Measurements from ENCODE around the gene CFAP126.

Gene CFAP126

GRCh38 chr1:161379071-161379470 is 11.4 kb upstream of the CFAP126 start:
- H3K9ac ChIP-seq (ENCODE audit: low read depth, low read length): no peak overlapping the region
- no peak overlapping the region for H3K4me3 ChIP-seq (ENCODE audit: low read depth, low read length)
- H3K9me3 ChIP-seq (ENCODE audit: control insufficient read depth, insufficient read depth, low read length): no peaks in the 10 kb centered on the region
- H3K4me1 ChIP-seq (ENCODE audit: control insufficient read depth, insufficient read depth, low read length): no peaks in the 10 kb centered on the region
- H3K27ac ChIP-seq (ENCODE audit: low read depth, low read length): no peak overlapping the region
- H3K27me3 ChIP-seq (ENCODE audit: control insufficient read depth, insufficient read depth, low read length): no peaks in the 10 kb centered on the region
- H3K36me3 ChIP-seq (ENCODE audit: control insufficient read depth, insufficient read depth, low read length): no peaks in the 10 kb centered on the region

GRCh38 chr1:161378014-161378413 is 10.3 kb upstream of the CFAP126 start:
- Histone ChIP-seq H3K9me3 (ENCODE audit: control insufficient read depth, insufficient read depth, low read length) (no peaks in the 10 kb centered on the region), H3K9ac (ENCODE audit: low read depth, low read length) (no peak overlapping the region), H3K27ac (ENCODE audit: low read depth, low read length) (no peak overlapping the region), H3K4me3 (ENCODE audit: low read depth, low read length) (no peak overlapping the region), H3K36me3 (ENCODE audit: control insufficient read depth, insufficient read depth, low read length) (no peaks in the 10 kb centered on the region), H3K27me3 (ENCODE audit: control insufficient read depth, insufficient read depth, low read length) (no peaks in the 10 kb centered on the region), H3K4me1 (ENCODE audit: control insufficient read depth, insufficient read depth, low read length) (no peaks in the 10 kb centered on the region)

GRCh38 chr1:161374373-161374772 is 6.7 kb upstream of the CFAP126 start:
- H3K4me1 ChIP-seq (ENCODE audit: control insufficient read depth, insufficient read depth, low read length): no peaks in the 10 kb centered on the region
- no peak overlapping the region for H3K27ac ChIP-seq (ENCODE audit: low read depth, low read length)
- no peaks in the 10 kb centered on the region for H3K9me3 ChIP-seq (ENCODE audit: control insufficient read depth, insufficient read depth, low read length)
- H3K4me3 ChIP-seq (ENCODE audit: low read depth, low read length): no peak overlapping the region
- no peaks in the 10 kb centered on the region for H3K27me3 ChIP-seq (ENCODE audit: control insufficient read depth, insufficient read depth, low read length)
- H3K9ac ChIP-seq (ENCODE audit: low read depth, low read length): no peak overlapping the region
- no peaks in the 10 kb centered on the region for H3K36me3 ChIP-seq (ENCODE audit: control insufficient read depth, insufficient read depth, low read length)

- no peaks in the 10 kb centered on the region for H3K9me3 ChIP-seq (ENCODE audit: control insufficient read depth, insufficient read depth, low read length)
- H3K27me3 ChIP-seq (ENCODE audit: control insufficient read depth, insufficient read depth, low read length): no peaks in the 10 kb centered on the region
- H3K36me3 ChIP-seq (ENCODE audit: control insufficient read depth, insufficient read depth, low read length): no peaks in the 10 kb centered on the region
- H3K9ac ChIP-seq (ENCODE audit: low read depth, low read length): no peak overlapping the region
- H3K27ac ChIP-seq (ENCODE audit: low read depth, low read length): no peak overlapping the region
- no peaks in the 10 kb centered on the region for H3K4me1 ChIP-seq (ENCODE audit: control insufficient read depth, insufficient read depth, low read length)
- no peak overlapping the region for H3K4me3 ChIP-seq (ENCODE audit: low read depth, low read length)
These were observed 5.8 kb upstream of the CFAP126 start for GRCh38 chr1:161373442-161373841.

GRCh38 chr1:161365207-161365606 is 2.5 kb downstream of the CFAP126 start:
- H3K27ac ChIP-seq (ENCODE audit: low read depth, low read length): no peak overlapping the region
- H3K9me3 ChIP-seq (ENCODE audit: control insufficient read depth, insufficient read depth, low read length): no peaks in the 10 kb centered on the region
- H3K36me3 ChIP-seq (ENCODE audit: control insufficient read depth, insufficient read depth, low read length): peaks cover 41% of the 10 kb centered on the region
- H3K4me1 ChIP-seq (ENCODE audit: control insufficient read depth, insufficient read depth, low read length): peaks cover 7% of the 10 kb centered on the region
- no peaks in the 10 kb centered on the region for H3K27me3 ChIP-seq (ENCODE audit: control insufficient read depth, insufficient read depth, low read length)
- H3K4me3 ChIP-seq (ENCODE audit: low read depth, low read length): no peak overlapping the region
- no peak overlapping the region for H3K9ac ChIP-seq (ENCODE audit: low read depth, low read length)

GRCh38 chr1:161364332-161364731 is 3.3 kb downstream of the CFAP126 start:
- Histone ChIP-seq H3K36me3 (ENCODE audit: control insufficient read depth, insufficient read depth, low read length) (peaks cover 45% of the 10 kb centered on the region), H3K27ac (ENCODE audit: low read depth, low read length) (no peak overlapping the region), H3K9me3 (ENCODE audit: control insufficient read depth, insufficient read depth, low read length) (no peaks in the 10 kb centered on the region), H3K9ac (ENCODE audit: low read depth, low read length) (no peak overlapping the region), H3K27me3 (ENCODE audit: control insufficient read depth, insufficient read depth, low read length) (no peaks in the 10 kb centered on the region), H3K4me3 (ENCODE audit: low read depth, low read length) (no peak overlapping the region), H3K4me1 (ENCODE audit: control insufficient read depth, insufficient read depth, low read length) (peaks cover 7% of the 10 kb centered on the region)

GRCh38 chr1:161359291-161359690 is 8.4 kb downstream of the CFAP126 start:
- Histone ChIP-seq H3K9ac (ENCODE audit: low read depth, low read length) (no peak overlapping the region), H3K36me3 (ENCODE audit: control insufficient read depth, insufficient read depth, low read length) (peaks cover 23% of the 10 kb centered on the region), H3K4me3 (ENCODE audit: low read depth, low read length) (no peak overlapping the region), H3K27me3 (ENCODE audit: control insufficient read depth, insufficient read depth, low read length) (no peaks in the 10 kb centered on the region), H3K9me3 (ENCODE audit: control insufficient read depth, insufficient read depth, low read length) (no peaks in the 10 kb centered on the region), H3K27ac (ENCODE audit: low read depth, low read length) (no peak overlapping the region), H3K4me1 (ENCODE audit: control insufficient read depth, insufficient read depth, low read length) (no peaks in the 10 kb centered on the region)

- H3K4me3 ChIP-seq (ENCODE audit: low read depth, low read length): no peak overlapping the region
- no peaks in the 10 kb centered on the region for H3K4me1 ChIP-seq (ENCODE audit: control insufficient read depth, insufficient read depth, low read length)
- H3K9me3 ChIP-seq (ENCODE audit: control insufficient read depth, insufficient read depth, low read length): no peaks in the 10 kb centered on the region
- H3K9ac ChIP-seq (ENCODE audit: low read depth, low read length): no peak overlapping the region
- peaks cover 19% of the 10 kb centered on the region for H3K36me3 ChIP-seq (ENCODE audit: control insufficient read depth, insufficient read depth, low read length)
- H3K27me3 ChIP-seq (ENCODE audit: control insufficient read depth, insufficient read depth, low read length): no peaks in the 10 kb centered on the region
- H3K27ac ChIP-seq (ENCODE audit: low read depth, low read length): no peak overlapping the region
These were observed 10.6 kb downstream of the CFAP126 start for GRCh38 chr1:161357073-161357472.

- no peaks in the 10 kb centered on the region for H3K4me1 ChIP-seq (ENCODE audit: control insufficient read depth, insufficient read depth, low read length)
- H3K9ac ChIP-seq (ENCODE audit: low read depth, low read length): no peak overlapping the region
- no peak overlapping the region for H3K4me3 ChIP-seq (ENCODE audit: low read depth, low read length)
- no peaks in the 10 kb centered on the region for H3K27me3 ChIP-seq (ENCODE audit: control insufficient read depth, insufficient read depth, low read length)
- no peak overlapping the region for H3K27ac ChIP-seq (ENCODE audit: low read depth, low read length)
- no peaks in the 10 kb centered on the region for H3K9me3 ChIP-seq (ENCODE audit: control insufficient read depth, insufficient read depth, low read length)
- peaks cover 27% of the 10 kb centered on the region for H3K36me3 ChIP-seq (ENCODE audit: control insufficient read depth, insufficient read depth, low read length)
These were observed 16.2 kb downstream of the CFAP126 start for GRCh38 chr1:161351482-161351881.

GRCh38 chr1:161350671-161351070 is 17.0 kb downstream of the CFAP126 start:
- Histone ChIP-seq H3K36me3 (ENCODE audit: control insufficient read depth, insufficient read depth, low read length) (peaks cover 27% of the 10 kb centered on the region), H3K27ac (ENCODE audit: low read depth, low read length) (no peak overlapping the region)

GRCh38 chr1:161342821-161343220 is 24.9 kb downstream of the CFAP126 start:
- Histone ChIP-seq H3K9me3 (ENCODE audit: control insufficient read depth, insufficient read depth, low read length) (no peaks in the 10 kb centered on the region), H3K4me3 (ENCODE audit: low read depth, low read length) (no peak overlapping the region), H3K27me3 (ENCODE audit: control insufficient read depth, insufficient read depth, low read length) (no peaks in the 10 kb centered on the region), H3K36me3 (ENCODE audit: control insufficient read depth, insufficient read depth, low read length) (peaks cover 71% of the 10 kb centered on the region), H3K27ac (ENCODE audit: low read depth, low read length) (no peak overlapping the region), H3K9ac (ENCODE audit: low read depth, low read length) (no peak overlapping the region), H3K4me1 (ENCODE audit: control insufficient read depth, insufficient read depth, low read length) (no peaks in the 10 kb centered on the region)

More at GRCh38 chr1:161350671-161351070, 17.0 kb downstream of the CFAP126 start:
- H3K4me1 ChIP-seq (ENCODE audit: control insufficient read depth, insufficient read depth, low read length): no peaks in the 10 kb centered on the region
- H3K4me3 ChIP-seq (ENCODE audit: low read depth, low read length): no peak overlapping the region
- H3K9ac ChIP-seq (ENCODE audit: low read depth, low read length): no peak overlapping the region
- H3K27me3 ChIP-seq (ENCODE audit: control insufficient read depth, insufficient read depth, low read length): no peaks in the 10 kb centered on the region
- H3K9me3 ChIP-seq (ENCODE audit: control insufficient read depth, insufficient read depth, low read length): no peaks in the 10 kb centered on the region

GRCh38 chr1:161342177-161342576 is 25.5 kb downstream of the CFAP126 start:
- Histone ChIP-seq H3K36me3 (ENCODE audit: control insufficient read depth, insufficient read depth, low read length) (peaks cover 76% of the 10 kb centered on the region), H3K27ac (ENCODE audit: low read depth, low read length) (no peak overlapping the region), H3K27me3 (ENCODE audit: control insufficient read depth, insufficient read depth, low read length) (no peaks in the 10 kb centered on the region), H3K4me1 (ENCODE audit: control insufficient read depth, insufficient read depth, low read length) (no peaks in the 10 kb centered on the region), H3K9me3 (ENCODE audit: control insufficient read depth, insufficient read depth, low read length) (no peaks in the 10 kb centered on the region), H3K9ac (ENCODE audit: low read depth, low read length) (no peak overlapping the region), H3K4me3 (ENCODE audit: low read depth, low read length) (no peak overlapping the region)

Data from HUES48 (cell line).